Measurements from ENCODE around the gene PBLD.
A peak's percentile ranks its signal among the peaks of the same experiment; 100 is the strongest.

Gene PBLD

DNA sequence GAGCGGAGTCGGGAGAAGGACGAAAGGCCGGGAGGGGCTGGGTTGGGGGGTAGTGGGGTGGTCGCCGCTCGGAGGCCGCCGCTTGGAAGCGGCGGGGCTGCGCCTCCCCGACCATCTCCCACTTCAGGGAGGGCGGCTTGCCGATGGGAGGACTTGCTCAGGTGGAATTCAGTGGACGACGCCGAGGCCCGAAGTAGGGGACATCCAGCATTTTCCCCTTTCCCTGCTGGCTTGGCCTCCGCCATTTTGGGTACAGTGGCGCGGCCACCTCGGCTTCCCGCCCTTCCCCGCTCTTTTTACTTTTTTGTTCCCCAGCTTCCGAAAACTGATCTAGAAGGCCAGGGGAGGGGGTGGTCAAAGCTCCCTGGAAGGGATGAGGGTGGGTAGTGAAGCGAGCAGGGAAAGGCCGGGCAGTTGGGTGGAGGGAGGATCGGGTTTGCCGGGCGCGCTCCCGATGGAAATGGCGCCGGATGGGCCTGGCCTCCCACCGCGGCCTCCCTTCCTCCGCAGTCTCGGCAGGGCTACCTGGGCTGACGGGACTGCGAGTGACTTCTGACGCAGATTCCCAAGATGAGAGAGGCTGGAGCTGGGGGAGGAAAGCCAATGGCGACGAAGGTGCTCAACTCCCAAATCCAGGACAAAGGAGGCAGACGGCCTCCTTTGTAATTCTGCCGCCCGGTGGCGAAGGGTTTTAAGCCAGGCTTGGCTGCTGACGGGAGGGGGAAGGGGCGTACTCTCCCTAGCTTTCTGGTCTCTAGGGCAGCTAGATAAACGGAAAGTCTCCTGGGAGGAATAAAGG, at the start of gene PBLD:
PBLD (minus strand) TSS at position 670 of the 799 bp plus-strand sequence. CDS start 26,084 bp downstream, outside the sequence.
- Histone ChIP-seq H3K27me3 (ENCODE audit: insufficient read depth, poor library complexity, severe bottlenecking) (no peaks in the 10 kb centered on the region), H3K9me3 (ENCODE audit: severe bottlenecking) (no peaks in the 10 kb centered on the region), H3K4me3 (ENCODE audit: severe bottlenecking) (peak within 1 kb of the TSS; percentile 69), H3K27ac (ENCODE audit: poor library complexity, severe bottlenecking) (peak within 1 kb of the TSS; percentile 81), H3K4me1 (ENCODE audit: insufficient read depth, poor library complexity, severe bottlenecking) (peaks cover 24% of the 10 kb centered on the region), H3K36me3 (ENCODE audit: low read depth) (peaks cover 40% of the 10 kb centered on the region)
- TF ChIP-seq, protein P1, sequence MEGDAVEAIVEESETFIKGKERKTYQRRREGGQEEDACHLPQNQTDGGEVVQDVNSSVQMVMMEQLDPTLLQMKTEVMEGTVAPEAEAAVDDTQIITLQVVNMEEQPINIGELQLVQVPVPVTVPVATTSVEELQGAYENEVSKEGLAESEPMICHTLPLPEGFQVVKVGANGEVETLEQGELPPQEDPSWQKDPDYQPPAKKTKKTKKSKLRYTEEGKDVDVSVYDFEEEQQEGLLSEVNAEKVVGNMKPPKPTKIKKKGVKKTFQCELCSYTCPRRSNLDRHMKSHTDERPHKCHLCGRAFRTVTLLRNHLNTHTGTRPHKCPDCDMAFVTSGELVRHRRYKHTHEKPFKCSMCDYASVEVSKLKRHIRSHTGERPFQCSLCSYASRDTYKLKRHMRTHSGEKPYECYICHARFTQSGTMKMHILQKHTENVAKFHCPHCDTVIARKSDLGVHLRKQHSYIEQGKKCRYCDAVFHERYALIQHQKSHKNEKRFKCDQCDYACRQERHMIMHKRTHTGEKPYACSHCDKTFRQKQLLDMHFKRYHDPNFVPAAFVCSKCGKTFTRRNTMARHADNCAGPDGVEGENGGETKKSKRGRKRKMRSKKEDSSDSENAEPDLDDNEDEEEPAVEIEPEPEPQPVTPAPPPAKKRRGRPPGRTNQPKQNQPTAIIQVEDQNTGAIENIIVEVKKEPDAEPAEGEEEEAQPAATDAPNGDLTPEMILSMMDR (IDR thresholded peaks at IDR 0.05; ENCODE audit: poor library complexity, severe bottlenecking), result peak; percentile 49
- DNase-seq (ENCODE audit: low spot score), result peak; percentile 64
- ATAC-seq (ENCODE audit: low read depth), result peak; percentile 35

DNA sequence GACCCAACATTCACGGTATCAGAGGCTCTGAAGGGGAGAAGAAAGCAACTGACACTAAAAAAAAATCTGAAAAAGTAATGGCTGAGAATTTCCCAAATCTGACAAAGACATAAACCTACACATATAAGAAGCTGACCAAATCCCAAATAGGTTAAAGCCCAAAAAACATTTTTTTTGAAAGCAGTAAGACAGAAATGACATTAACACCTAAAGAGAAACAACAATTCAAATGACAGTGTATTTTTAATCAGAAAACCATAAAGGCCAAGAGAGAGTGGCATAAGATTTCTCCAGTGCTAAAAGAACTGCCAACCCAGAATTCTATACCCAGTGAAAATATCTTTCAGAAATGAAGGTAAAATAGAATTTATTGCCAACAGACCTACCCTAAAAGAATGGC, 38.9 kb upstream of the PBLD start:
- H3K4me1 ChIP-seq (ENCODE audit: insufficient read depth, poor library complexity, severe bottlenecking), result no peaks in the 10 kb centered on the region
- no peaks in the 10 kb centered on the region for H3K27me3 ChIP-seq (ENCODE audit: insufficient read depth, poor library complexity, severe bottlenecking)
- H3K9me3 ChIP-seq (ENCODE audit: severe bottlenecking), result peaks cover 5% of the 10 kb centered on the region
- TF ChIP-seq, protein P1 (IDR thresholded peaks at IDR 0.05; ENCODE audit: poor library complexity, severe bottlenecking), result no peak
- ATAC-seq (ENCODE audit: low read depth), result no peak
- H3K27ac ChIP-seq (ENCODE audit: poor library complexity, severe bottlenecking), result no peak overlapping the region
- peaks cover 45% of the 10 kb centered on the region for H3K36me3 ChIP-seq (ENCODE audit: low read depth)
- no peak overlapping the region for H3K4me3 ChIP-seq (ENCODE audit: severe bottlenecking)
- no peak for DNase-seq (ENCODE audit: low spot score)

GRCh38 chr10:68367121-68367520, 34.4 kb upstream of the PBLD start:
- TF ChIP-seq, protein P1 (IDR thresholded peaks at IDR 0.05; ENCODE audit: poor library complexity, severe bottlenecking), result no peak
- no peak for ATAC-seq (ENCODE audit: low read depth)
- peaks cover 3% of the 10 kb centered on the region for H3K9me3 ChIP-seq (ENCODE audit: severe bottlenecking)
- H3K27me3 ChIP-seq (ENCODE audit: insufficient read depth, poor library complexity, severe bottlenecking), result no peaks in the 10 kb centered on the region
- H3K4me1 ChIP-seq (ENCODE audit: insufficient read depth, poor library complexity, severe bottlenecking), result no peaks in the 10 kb centered on the region
- DNase-seq (ENCODE audit: low spot score), result no peak
- H3K4me3 ChIP-seq (ENCODE audit: severe bottlenecking), result no peak overlapping the region
- H3K36me3 ChIP-seq (ENCODE audit: low read depth), result peaks cover 49% of the 10 kb centered on the region
- H3K27ac ChIP-seq (ENCODE audit: poor library complexity, severe bottlenecking), result no peak overlapping the region

GRCh38 chr10:68366600-68366999, 33.9 kb upstream of the PBLD start:
- no peaks in the 10 kb centered on the region for H3K4me1 ChIP-seq (ENCODE audit: insufficient read depth, poor library complexity, severe bottlenecking)
- peaks cover 49% of the 10 kb centered on the region for H3K36me3 ChIP-seq (ENCODE audit: low read depth)
- ATAC-seq (ENCODE audit: low read depth) (no peak), DNase-seq (ENCODE audit: low spot score) (no peak)
- H3K4me3 ChIP-seq (ENCODE audit: severe bottlenecking), result no peak overlapping the region
- H3K27me3 ChIP-seq (ENCODE audit: insufficient read depth, poor library complexity, severe bottlenecking), result no peaks in the 10 kb centered on the region
- H3K9me3 ChIP-seq (ENCODE audit: severe bottlenecking), result peaks cover under 1% of the 10 kb centered on the region
- H3K27ac ChIP-seq (ENCODE audit: poor library complexity, severe bottlenecking), result no peak overlapping the region
- TF ChIP-seq, protein P1 (IDR thresholded peaks at IDR 0.05; ENCODE audit: poor library complexity, severe bottlenecking), result no peak

DNA sequence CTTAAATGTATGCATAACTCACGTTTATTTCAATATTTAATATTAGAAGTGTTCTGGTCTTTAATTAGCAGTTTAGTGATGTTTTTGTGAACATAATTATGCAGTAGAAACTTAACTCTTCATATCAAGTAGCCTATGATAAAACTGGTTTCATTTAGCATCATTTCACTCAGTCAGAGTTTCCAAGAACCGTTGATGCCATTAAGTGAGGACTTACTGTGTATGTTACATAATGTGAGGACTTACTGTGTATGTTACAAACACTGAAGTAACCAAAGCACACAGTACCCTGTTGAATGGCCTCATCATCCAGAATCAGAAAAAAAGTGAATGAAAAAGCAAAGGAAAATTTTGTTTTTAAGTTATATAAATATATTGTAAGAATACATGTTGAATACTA, 32.9 kb upstream of the PBLD start:
- Histone ChIP-seq H3K27ac (ENCODE audit: poor library complexity, severe bottlenecking) (no peak overlapping the region), H3K4me3 (ENCODE audit: severe bottlenecking) (no peak overlapping the region), H3K4me1 (ENCODE audit: insufficient read depth, poor library complexity, severe bottlenecking) (no peaks in the 10 kb centered on the region), H3K9me3 (ENCODE audit: severe bottlenecking) (no peaks in the 10 kb centered on the region), H3K36me3 (ENCODE audit: low read depth) (peaks cover 54% of the 10 kb centered on the region), H3K27me3 (ENCODE audit: insufficient read depth, poor library complexity, severe bottlenecking) (no peaks in the 10 kb centered on the region)
- DNase-seq (ENCODE audit: low spot score), result no peak
- no peak for ATAC-seq (ENCODE audit: low read depth)
- TF ChIP-seq, protein P1 (IDR thresholded peaks at IDR 0.05; ENCODE audit: poor library complexity, severe bottlenecking), result no peak
